HepG2 (cell line): ENCODE results near the gene FBXO44. TPM values are rescaled to one million over a fixed set of nuclear protein-coding genes. Genes with fewer than 3 reads are reported as not detected.

Experiments used
- ATAC-seq: fragments of 200-7000 bp; cut with Tn5 transposase; 3 replicates; pipeline ENCODE4 v1.9.1; 2020; ENCODE audit warnings: mild to moderate bottlenecking, moderate library complexity
- BruUV-seq: library from RNA; stranded (reverse); fragments of 400-500 nt; replicated peaks from 2 replicates; lab custom pipeline; 2021; lab: Mats Ljungman, UMichigan
- CTCF ChIA-PET: fragments of 300-600 bp; formaldehyde crosslinking; extraction: SDS; loops from one replicate; lab custom pipeline; 2021; ENCODE audit warnings: low total read pairs, inconsistent platforms, low intra/inter-chr PET ratio; lab: Yijun Ruan, JAX
- POLR2A ChIA-PET: fragments of 350-600 bp; sonication (Branson Sonifier 250); formaldehyde crosslinking; loops from one replicate; lab custom pipeline; 2020; ENCODE audit warnings: antibody characterized with exemption, inconsistent platforms; lab: Yijun Ruan, JAX
- DNase-seq: peaks from one replicate; pipeline ENCODE4 v3.0.0-alpha.2; 2015; ENCODE audit warnings: low spot score
- FAIRE-seq: peaks from 3 replicates; lab custom pipeline; 2011; peaks lifted over from hg19 to GRCh38; lab: Jason Lieb, UNC
- H2AFZ ChIP-seq: one replicate; pipeline ENCODE4 v1.6.1; 2011; ENCODE audit warnings: low read length, inconsistent platforms
- H3K27ac ChIP-seq: fragments of 300-600 bp; 3 replicates; pipeline ENCODE4 v1.8.0; 2011; ENCODE audit warnings: mixed run types, mild to moderate bottlenecking, mixed read lengths, low read length, inconsistent platforms; ENCODE audit not compliant: insufficient read depth; ENCODE audit errors: extremely low read length
- H3K27me3 ChIP-seq, 2 experiments: fragments of 200-600 bp in 1 of 2; 2 replicates in 1 of 2; 3 replicates in 1 of 2; pipeline versions ENCODE4 v1.6.0 to v1.8.0; 2011; ENCODE audit warnings: low read length in 2 of 2, mild to moderate bottlenecking in 2 of 2, moderate library complexity in 2 of 2, inconsistent platforms in 1 of 2; ENCODE audit not compliant: insufficient read depth in 2 of 2, control insufficient read depth in 1 of 2
- H3K36me3 ChIP-seq, 2 experiments: fragments of 200-600 bp in 1 of 2; replicated peaks in 1 of 2; 2 replicates in 1 of 2; 3 replicates in 1 of 2; pipeline versions ENCODE4 v1.5.1 to v1.8.0; 2011; ENCODE audit warnings: low read length in 2 of 2, inconsistent platforms in 1 of 2; ENCODE audit not compliant: insufficient read depth in 2 of 2, control insufficient read depth in 1 of 2
- H3K4me1 ChIP-seq: 2 replicates; pipeline ENCODE4 v1.5.1; 2012; ENCODE audit warnings: low read length, inconsistent platforms; ENCODE audit not compliant: insufficient read depth
- H3K4me2 ChIP-seq: 2 replicates; pipeline ENCODE4 v1.6.0; 2011; ENCODE audit warnings: low read depth, low read length, inconsistent platforms
- H3K4me3 ChIP-seq, 3 experiments: fragments of 200-600 bp in 1 of 3; sonication (generic), shearing (Covaris generic) in 1 of 3; replicated peaks in 1 of 3; 2 replicates each; pipeline ENCODE4 v1.5.1; 2011 to 2016; ENCODE audit warnings: low read length in 3 of 3, inconsistent platforms in 2 of 3, low read depth in 2 of 3, mild to moderate bottlenecking in 2 of 3, control low read depth in 1 of 3, mixed read lengths in 1 of 3; ENCODE audit not compliant: insufficient read depth in 1 of 3
- H3K79me2 ChIP-seq: one replicate; pipeline ENCODE4 v1.6.1; 2011; ENCODE audit warnings: low read length, inconsistent platforms; ENCODE audit not compliant: insufficient read depth
- H3K9ac ChIP-seq: 2 replicates; pipeline ENCODE4 v1.6.0; 2011; ENCODE audit warnings: mild to moderate bottlenecking, low read depth, low read length, inconsistent platforms; ENCODE audit not compliant: insufficient read depth
- H3K9me3 ChIP-seq: 2 replicates; pipeline ENCODE4 v1.5.1; 2012; ENCODE audit warnings: mild to moderate bottlenecking, low read length
- H4K20me1 ChIP-seq: 2 replicates; pipeline ENCODE4 v1.6.0; 2011; ENCODE audit warnings: inconsistent platforms, mild to moderate bottlenecking, low read length, moderate library complexity; ENCODE audit not compliant: insufficient read depth
- ASH2L ChIP-seq: fragments of 300-600, 200-600 bp; sonication (generic); IDR thresholded peaks from 2 replicates; pipeline ENCODE4 v1.7.0; 2017; ENCODE audit warnings: low read depth, mild to moderate bottlenecking, moderate library complexity, mixed read lengths, low read length; ENCODE audit not compliant: insufficient read length
- HNF4G ChIP-seq, 2 experiments: sonication (generic) in 1 of 2; formaldehyde crosslinking in 1 of 2; IDR thresholded peaks; 2 replicates each; pipeline versions ENCODE4 v1.4.0 to v1.6.1; 2011 to 2020; ENCODE audit warnings: borderline replicate concordance in 2 of 2, low read depth in 2 of 2, mild to moderate bottlenecking in 2 of 2, low read length in 1 of 2, missing genetic modification reagents in 1 of 2, moderate library complexity in 1 of 2
- KLF16 ChIP-seq, 2 experiments: sonication (generic) in 1 of 2; formaldehyde crosslinking in 1 of 2; IDR thresholded peaks; 2 replicates each; pipeline versions ENCODE4 v1.6.1 to v1.8.0; 2016 to 2023; ENCODE audit warnings: missing genetic modification reagents in 2 of 2, missing compliant biosample characterization in 1 of 2
- POGK ChIP-seq: sonication (generic); formaldehyde crosslinking; conservative IDR thresholded peaks from 2 replicates; pipeline ENCODE4 v1.8.0; 2022; ENCODE audit warnings: mild to moderate bottlenecking, moderate library complexity, missing genetic modification reagents
- RARA ChIP-seq: IDR thresholded peaks from 2 replicates; pipeline ENCODE4 v1.6.1; 2016; ENCODE audit warnings: missing genetic modification reagents, missing compliant biosample characterization
- REST ChIP-seq, 2 experiments: IDR thresholded peaks; 2 replicates each; pipeline ENCODE4 v1.6.1; 2011 to 2012; ENCODE audit warnings: low read length in 2 of 2, borderline replicate concordance in 1 of 2, low read depth in 1 of 2, mild to moderate bottlenecking in 1 of 2, moderate library complexity in 1 of 2
- SMAD1 ChIP-seq: sonication (generic); formaldehyde crosslinking; IDR thresholded peaks from 2 replicates; pipeline ENCODE4 v1.4.0; 2020; ENCODE audit warnings: missing genetic modification reagents, low read depth, mild to moderate bottlenecking, borderline replicate concordance
- ZBTB38 ChIP-seq: sonication (generic); formaldehyde crosslinking; IDR thresholded peaks from 2 replicates; pipeline ENCODE4 v1.5.1; 2020; ENCODE audit warnings: mild to moderate bottlenecking, missing genetic modification reagents
- ZC3H13 ChIP-seq: sonication (generic); formaldehyde crosslinking; IDR thresholded peaks from 2 replicates; pipeline ENCODE4 v1.8.1; 2023; ENCODE audit warnings: mild to moderate bottlenecking, missing genetic modification reagents, moderate library complexity
- ZNF530 ChIP-seq: sonication (generic); formaldehyde crosslinking; IDR thresholded peaks from 2 replicates; pipeline ENCODE4 v1.5.0; 2020; ENCODE audit warnings: low read depth, mild to moderate bottlenecking, missing genetic modification reagents
- ZNF550 ChIP-seq: sonication (generic); formaldehyde crosslinking; IDR thresholded peaks from 2 replicates; pipeline ENCODE4 v1.4.0; 2020; ENCODE audit warnings: mild to moderate bottlenecking, missing genetic modification reagents, borderline replicate concordance
- ZNF580 ChIP-seq: IDR thresholded peaks from 2 replicates; pipeline ENCODE4 v1.6.1; 2016; ENCODE audit warnings: low read depth, borderline replicate concordance
- ZNF713 ChIP-seq: sonication (generic); formaldehyde crosslinking; IDR thresholded peaks from 2 replicates; pipeline ENCODE4 v1.4.0; 2020; ENCODE audit warnings: mild to moderate bottlenecking, missing genetic modification reagents
- WGBS: methylation state at CpG from one replicate; pipeline ENCODE4 v1.1.6; 2017; ENCODE audit warnings: low lambda C conversion rate; 5-methylcytosine and 5-hydroxymethylcytosine counted together
- in situ Hi-C: cut with HindIII; loops from 2 replicates; pipeline ENCODE4 v1.10.0; 2017; ENCODE audit warnings: low pct_unique_long_range_greater_than_20kb; ENCODE audit not compliant: extremely low pct_ligation_motif_present
- intact Hi-C: fragments of 100-400 bp; cut with micrococcal nuclease; formaldehyde crosslinking; loops from one replicate; pipeline ENCODE4 v1.10.0; 2022; ENCODE audit not compliant: unreplicated experiment
- polyA plus RNA-seq, 8 experiments: library from polyadenylated mRNA; depleted of rRNA in 3 of 8; stranded (reverse) in 7 of 8; unstranded in 1 of 8; fragments of >200 nt; fragmentation: Illumina TruSeq in 4 of 8; extraction: Trizol in 4 of 8; gene quantifications; 2 replicates each; pipeline versions ENCODE4 v1.2.1 to v1.2.3, GENCODE V29; 2011 to 2016; ENCODE audit warnings: low read depth in 4 of 8, missing spikeins in 1 of 8, mixed read lengths in 1 of 8; ENCODE audit not compliant: insufficient read depth in 1 of 8
- total RNA-seq, 5 experiments: library from RNA; depleted of rRNA; stranded (reverse); fragments of >200 nt; fragmentation: Illumina TruSeq; extraction: Trizol; gene quantifications; 2 replicates each; pipeline ENCODE4 v1.2.3, GENCODE V29; 2016; ENCODE audit warnings: low read depth in 1 of 5
- TF ChIP-seq, protein P1 (sequence below): sonication (generic); formaldehyde crosslinking; IDR thresholded peaks from 2 replicates; pipeline ENCODE4 v1.5.1; 2020; ENCODE audit warnings: missing genetic modification reagents, mild to moderate bottlenecking, borderline replicate concordance

FBXO44 gene
- total and polyA plus RNA-seq, 2 of the 13 experiments (the other 11 are each of a cell fraction or from before 2014, with no cell fraction given): 22.4 to 27.9 TPM

DNA sequence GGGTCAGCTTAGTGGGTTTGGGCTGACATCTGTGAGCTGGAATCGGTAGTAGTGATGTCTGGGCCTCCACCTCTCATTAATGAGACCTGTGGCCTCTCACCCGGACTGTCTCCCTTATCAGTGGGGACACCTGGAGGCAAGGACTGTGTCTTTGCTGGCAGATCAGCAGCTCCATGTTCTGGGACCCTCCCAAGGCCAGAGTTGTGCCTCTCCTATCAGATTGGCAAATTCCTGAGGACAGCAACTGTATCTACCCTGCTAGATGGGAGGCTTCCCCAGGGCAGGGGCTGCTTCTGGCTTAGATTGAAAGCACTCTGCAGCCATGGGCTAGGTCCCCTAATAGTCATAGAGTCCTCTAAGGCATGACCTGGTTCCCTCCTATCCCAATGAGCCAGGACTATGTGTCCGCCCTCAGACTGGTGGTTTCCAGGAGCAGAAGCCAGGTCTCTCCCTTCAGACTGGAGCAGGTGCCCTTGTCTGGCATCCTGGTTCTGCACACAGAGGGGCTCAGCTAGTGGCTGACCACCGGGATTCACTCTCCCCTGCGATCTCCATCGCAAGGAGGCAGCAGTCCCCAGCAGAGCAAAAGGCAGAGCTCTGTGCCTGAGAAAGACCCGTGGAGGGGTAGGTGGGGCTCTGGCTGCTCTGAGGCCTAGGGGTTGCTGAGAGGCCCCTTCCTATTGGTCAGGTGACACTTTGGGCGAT lies 42.7 kb downstream of the FBXO44 start:
- Histone ChIP-seq H3K27me3 (peaks cover 12 to 65% of the 10 kb centered on the region in 2 experiments), H3K4me3 (no peak overlapping the region), H4K20me1 (no peaks in the 10 kb centered on the region), H3K9ac (no peak overlapping the region), H3K36me3 (no peaks in the 10 kb centered on the region), H3K4me1 (no peaks in the 10 kb centered on the region), H3K27ac (no peak overlapping the region), H3K79me2 (no peaks in the 10 kb centered on the region), H2AFZ (no peak overlapping the region), H3K9me3 (no peaks in the 10 kb centered on the region), H3K4me2 (no peak overlapping the region)
- POLR2A ChIA-PET: no interaction called here
- ATAC-seq: no peak
- intact Hi-C loops: no loop called here
- CTCF ChIA-PET: no interaction called here
- FAIRE-seq: no peak
- in situ Hi-C loops: loop anchor here (10.0 kb wide), 1 partner anchor 57 kb away; no protein-coding TSS in a partner anchor
- no peak for DNase-seq
- 0% methylated on average over 1 of the region's 8 CpGs for WGBS
- no TSS peak for BruUV-seq
- TF ChIP-seq SMAD1 (no peak), ZNF713 (no peak), KLF16 (CRISPR knock-in tag; IDR thresholded peaks at IDR 0.05) (no peak), ASH2L (no peak), ZC3H13 (no peak), ZNF530 (no peak), REST (IDR thresholded peaks at IDR 0.05; ENCODE audit: borderline replicate concordance in 1 of 2, low read depth in 1 of 2, low read length in 2 of 2) (no peak), RARA (CRISPR knock-in tag) (no peak), ZNF550 (CRISPR knock-in tag) (no peak), ZNF580 (CRISPR knock-in tag) (no peak), HNF4G (IDR thresholded peaks at IDR 0.05; ENCODE audit: borderline replicate concordance, low read depth, low read length) (no peak), HNF4G (CRISPR knock-in tag; IDR thresholded peaks at IDR 0.05; ENCODE audit: borderline replicate concordance, low read depth) (no peak), ZBTB38 (no peak), POGK (CRISPR knock-in tag) (no peak)
- TF ChIP-seq, protein P1, sequence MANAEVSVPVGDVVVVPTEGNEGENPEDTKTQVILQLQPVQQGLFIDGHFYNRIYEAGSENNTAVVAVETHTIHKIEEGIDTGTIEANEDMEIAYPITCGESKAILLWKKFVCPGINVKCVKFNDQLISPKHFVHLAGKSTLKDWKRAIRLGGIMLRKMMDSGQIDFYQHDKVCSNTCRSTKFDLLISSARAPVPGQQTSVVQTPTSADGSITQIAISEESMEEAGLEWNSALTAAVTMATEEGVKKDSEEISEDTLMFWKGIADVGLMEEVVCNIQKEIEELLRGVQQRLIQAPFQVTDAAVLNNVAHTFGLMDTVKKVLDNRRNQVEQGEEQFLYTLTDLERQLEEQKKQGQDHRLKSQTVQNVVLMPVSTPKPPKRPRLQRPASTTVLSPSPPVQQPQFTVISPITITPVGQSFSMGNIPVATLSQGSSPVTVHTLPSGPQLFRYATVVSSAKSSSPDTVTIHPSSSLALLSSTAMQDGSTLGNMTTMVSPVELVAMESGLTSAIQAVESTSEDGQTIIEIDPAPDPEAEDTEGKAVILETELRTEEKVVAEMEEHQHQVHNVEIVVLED (CRISPR knock-in tag): no peak
